Aorta (tissue), 5 donors: ENCODE data around the gene SCNN1B. TPM values are rescaled to one million over a fixed set of nuclear protein-coding genes. Genes with fewer than 3 reads are reported as not detected.

Source experiments
- ATAC-seq: fragments of 200-7000 bp; cut with Tn5 transposase; one replicate; pipeline ENCODE4 v1.9.1; 2022; ENCODE audit warnings: moderate library complexity; ENCODE audit not compliant: low FRiP score
- DNase-seq, 2 donors: peaks; one replicate each; pipeline ENCODE4 v3.0.0-alpha.2; 2020
- H3K27ac ChIP-seq, 2 donors: one replicate each; pipeline ENCODE4 v1.5.1; 2013; ENCODE audit warnings: low read length in 2 of 2, mild to moderate bottlenecking in 2 of 2, moderate library complexity in 2 of 2, control low read depth in 1 of 2, inconsistent platforms in 1 of 2, low read depth in 1 of 2
- H3K27me3 ChIP-seq, 2 donors: one replicate each; pipeline ENCODE4 v1.6.1; 2013; ENCODE audit warnings: control low read depth in 1 of 2, low read length in 1 of 2, mild to moderate bottlenecking in 1 of 2, moderate library complexity in 1 of 2; ENCODE audit not compliant: insufficient read depth in 2 of 2, control insufficient read depth in 1 of 2
- H3K36me3 ChIP-seq, 2 donors: one replicate each; pipeline ENCODE4 v1.6.1; 2013; ENCODE audit warnings: control low read depth in 1 of 2, low read length in 1 of 2, mild to moderate bottlenecking in 1 of 2; ENCODE audit not compliant: insufficient read depth in 2 of 2, control insufficient read depth in 1 of 2
- H3K4me1 ChIP-seq, 2 donors: one replicate each; pipeline ENCODE4 v1.6.1; 2013; ENCODE audit warnings: low read length in 2 of 2, control low read depth in 1 of 2, mild to moderate bottlenecking in 1 of 2, moderate library complexity in 1 of 2; ENCODE audit not compliant: insufficient read depth in 2 of 2, control insufficient read depth in 1 of 2
- H3K4me3 ChIP-seq, 2 donors: one replicate each; pipeline ENCODE4 v1.5.1; 2013; ENCODE audit warnings: low read length in 2 of 2, control low read depth in 1 of 2, mild to moderate bottlenecking in 1 of 2
- H3K9me3 ChIP-seq: one replicate; pipeline ENCODE4 v1.6.1; 2013; ENCODE audit warnings: mild to moderate bottlenecking, low read length; ENCODE audit not compliant: control insufficient read depth
- whole genome bisulfite sequencing, 2 donors: extraction: QIAGEN DNeasy Blood & Tissue Kit; methylation state at CpG; one replicate each; pipeline ENCODE4 v1.1.7; 2013; 5-methylcytosine and 5-hydroxymethylcytosine counted together
- intact Hi-C, 2 donors: fragments of 100-400 bp; cut with DNase I; formaldehyde crosslinking; loops; one replicate each; pipeline versions ENCODE4 v1.14.2 to v1.15.0; 2022
- polyA plus RNA-seq, 2 donors: library from polyadenylated mRNA; stranded (reverse); fragments of 200-250 nt; gene quantifications; one replicate each; pipeline ENCODE4 v1.2.3, GENCODE V29; 2013
- total RNA-seq, 2 donors: library from RNA; stranded (reverse); fragmentation: NEBNext Ultra II Directional; extraction: Animal tissue kit (Norgen Biotek cat#: 25700); gene quantifications; one replicate each; pipeline ENCODE4 v1.2.1, GENCODE V29; 2021
- donor health status: healthy with polysubstance abuse.
- donor health status: Bipolar disorder and iron deficiency.
- donor health status: DM: no; HTN: no; CAD: no.
- donor health status: DM: no; HTN: no; CAD: no.
- donor health status: DM: yes; HTN: yes; CAD: no.

The SCNN1B gene
- total and polyA plus RNA-seq, 4 donors = 0.59 to 1.6 (median 1.2) TPM

DNA sequence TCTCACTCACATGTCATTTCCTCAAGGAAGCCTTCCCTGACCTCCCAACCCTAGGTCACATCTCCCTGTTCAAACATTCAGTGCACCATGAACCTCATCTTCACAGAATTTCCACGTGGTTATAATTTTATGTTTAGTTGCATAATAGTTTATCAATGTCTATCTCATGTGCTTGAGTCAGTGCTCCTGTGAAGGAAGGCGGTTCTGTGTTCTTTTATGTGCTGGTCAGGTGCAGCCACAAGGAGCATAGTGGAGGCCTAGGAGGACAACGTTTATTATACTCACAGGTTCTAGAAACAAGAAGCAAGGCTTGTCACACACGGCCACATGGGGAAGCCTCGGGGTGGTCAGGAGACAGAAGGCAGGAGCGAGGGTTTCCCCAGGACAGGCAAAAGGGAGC is 34.5 kb upstream of the SCNN1B start:
- Histone ChIP-seq H3K36me3 (no peaks in the 10 kb centered on the region), H3K27ac (no peak overlapping the region), H3K4me1 (peaks cover 0 to 3% of the 10 kb centered on the region in 2 donors), H3K9me3 (no peaks in the 10 kb centered on the region), H3K27me3 (no peaks in the 10 kb centered on the region), H3K4me3 (no peak overlapping the region)
- no peak for ATAC-seq
- 55 to 68% methylated on average over 6 of the region's 6 CpGs for WGBS, 2 donors
- no peak for DNase-seq
- intact Hi-C loops = no loop called here

GRCh38 chr16:23268561-23268960 is 33.5 kb upstream of the SCNN1B start:
- no peaks in the 10 kb centered on the region for H3K27me3 ChIP-seq
- no peak overlapping the region for H3K27ac ChIP-seq
- no peaks in the 10 kb centered on the region for H3K9me3 ChIP-seq
- no peak for ATAC-seq
- no peak overlapping the region for H3K4me3 ChIP-seq
- DNase-seq = no peak
- intact Hi-C loops = no loop called here
- peaks cover 0 to 3% of the 10 kb centered on the region in 2 donors for H3K4me1 ChIP-seq
- no peaks in the 10 kb centered on the region for H3K36me3 ChIP-seq

DNA sequence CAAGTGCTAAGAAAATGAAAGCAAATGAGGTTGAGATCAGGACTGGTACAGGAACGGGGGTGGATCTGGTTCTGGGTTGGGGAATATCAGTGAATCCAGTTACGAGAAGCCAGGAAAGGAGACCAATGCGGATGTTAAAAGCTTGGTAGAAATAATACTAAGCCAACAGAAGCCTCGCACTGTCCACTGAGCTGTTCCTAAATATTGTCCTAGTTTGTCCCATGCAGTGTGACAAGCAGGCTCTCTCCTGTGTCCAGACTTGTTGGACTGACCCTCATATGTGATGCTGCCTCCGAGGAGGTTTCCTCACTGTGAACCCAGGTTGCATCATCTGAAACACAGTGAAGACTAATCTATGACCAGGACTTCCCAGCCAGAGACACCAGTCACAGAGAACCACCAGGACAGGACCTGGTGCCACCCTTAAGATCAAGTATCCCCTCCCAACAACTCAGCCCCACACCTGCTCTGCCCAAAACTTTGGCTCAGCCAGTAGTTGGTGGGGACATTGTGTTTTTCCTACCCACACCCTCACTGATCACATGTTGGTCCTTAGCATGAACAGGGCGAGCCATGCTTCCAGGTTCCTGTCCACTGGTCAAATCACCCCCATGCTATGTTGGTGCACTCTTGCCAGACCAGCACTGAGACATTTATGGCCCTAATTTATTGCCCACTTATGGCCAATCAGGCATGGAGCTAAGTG is 32.7 kb upstream of the SCNN1B start:
- peaks cover 0 to 3% of the 10 kb centered on the region in 2 donors for H3K4me1 ChIP-seq
- intact Hi-C loops = no loop called here
- H3K27me3 ChIP-seq = no peaks in the 10 kb centered on the region
- WGBS, 2 donors = 71 to 82% methylated on average over 6 of the region's 6 CpGs
- no peaks in the 10 kb centered on the region for H3K36me3 ChIP-seq
- no peak overlapping the region for H3K27ac ChIP-seq
- H3K9me3 ChIP-seq = no peaks in the 10 kb centered on the region
- DNase-seq = no peak
- ATAC-seq = no peak
- H3K4me3 ChIP-seq = no peak overlapping the region

- H3K4me3 ChIP-seq = no peak overlapping the region
- intact Hi-C loops = no loop called here
- ATAC-seq (no peak), DNase-seq (no peak)
- 95 to 99% methylated on average over 3 of the region's 3 CpGs for WGBS, 2 donors
- no peaks in the 10 kb centered on the region for H3K36me3 ChIP-seq
- H3K4me1 ChIP-seq = peaks cover 0 to 3% of the 10 kb centered on the region in 2 donors
- no peaks in the 10 kb centered on the region for H3K27me3 ChIP-seq
- H3K9me3 ChIP-seq = no peaks in the 10 kb centered on the region
- H3K27ac ChIP-seq = no peak overlapping the region
Measured at GRCh38 chr16:23270654-23271053, 31.4 kb upstream of the SCNN1B start.

DNA sequence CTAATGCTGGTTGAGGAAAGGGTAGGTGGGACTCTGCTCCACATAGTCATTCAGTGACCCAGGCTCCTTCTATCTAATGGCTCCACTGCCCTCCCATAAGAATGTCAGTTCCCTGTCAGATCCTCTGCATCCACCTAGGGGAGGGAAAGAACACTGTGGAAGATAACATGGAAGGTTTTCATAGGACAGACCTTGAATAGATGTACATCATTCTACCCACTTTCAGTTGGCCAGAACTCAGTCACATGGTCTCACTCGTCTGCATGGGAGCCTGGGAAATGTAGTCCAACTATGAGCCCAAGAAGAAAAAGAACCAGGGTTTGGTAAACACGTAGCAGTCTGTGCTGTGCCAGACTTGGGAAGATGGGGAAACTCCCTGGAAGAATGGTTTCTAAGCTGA is 27.1 kb upstream of the SCNN1B start:
- H3K36me3 ChIP-seq = no peaks in the 10 kb centered on the region
- H3K27ac ChIP-seq = no peak overlapping the region
- no peaks in the 10 kb centered on the region for H3K9me3 ChIP-seq
- ATAC-seq = no peak
- intact Hi-C loops = no loop called here
- H3K27me3 ChIP-seq = no peaks in the 10 kb centered on the region
- no peaks in the 10 kb centered on the region for H3K4me1 ChIP-seq
- H3K4me3 ChIP-seq = no peak overlapping the region
- DNase-seq = no peak
- WGBS, 2 donors = 43 to 46% methylated on average over 2 of the region's 2 CpGs

DNA sequence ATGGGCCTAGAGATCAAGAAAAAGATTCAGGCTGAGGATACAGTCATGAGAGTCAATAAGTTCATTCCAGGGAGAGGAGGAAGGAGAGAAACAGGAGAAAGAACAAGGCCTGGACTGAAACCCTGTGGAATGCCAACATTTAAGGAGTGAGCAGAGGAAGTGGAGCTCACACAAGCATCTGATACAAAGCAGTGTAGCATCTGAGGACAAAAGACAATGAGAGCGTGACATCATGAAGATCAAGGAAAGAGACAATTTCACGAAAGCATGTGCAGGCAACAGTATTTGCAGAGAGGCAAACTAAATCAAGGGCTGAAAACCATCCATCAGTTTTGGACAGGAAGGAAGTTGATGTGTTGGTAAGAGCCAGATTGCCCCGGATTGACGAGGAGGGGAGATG is 25.3 kb upstream of the SCNN1B start:
- Histone ChIP-seq H3K4me1 (no peaks in the 10 kb centered on the region), H3K4me3 (no peak overlapping the region), H3K27ac (no peak overlapping the region), H3K36me3 (no peaks in the 10 kb centered on the region), H3K9me3 (no peaks in the 10 kb centered on the region), H3K27me3 (no peaks in the 10 kb centered on the region)
- ATAC-seq = no peak
- 41 to 53% methylated on average over 4 of the region's 4 CpGs for WGBS, 2 donors
- no peak for DNase-seq
- intact Hi-C loops = no loop called here

GRCh38 chr16:23278031-23278430 is 24.1 kb upstream of the SCNN1B start:
- Histone ChIP-seq H3K4me3 (no peak overlapping the region), H3K9me3 (no peaks in the 10 kb centered on the region), H3K36me3 (no peaks in the 10 kb centered on the region), H3K27ac (no peak overlapping the region), H3K27me3 (no peaks in the 10 kb centered on the region), H3K4me1 (no peaks in the 10 kb centered on the region)
- 51 to 52% methylated on average over 2 of the region's 2 CpGs for WGBS, 2 donors
- no peak for DNase-seq
- no peak for ATAC-seq
- intact Hi-C loops = no loop called here

- Histone ChIP-seq H3K4me3 (no peak overlapping the region), H3K27ac (no peak overlapping the region), H3K27me3 (no peaks in the 10 kb centered on the region), H3K4me1 (peaks cover 0 to 2% of the 10 kb centered on the region in 2 donors), H3K36me3 (no peaks in the 10 kb centered on the region), H3K9me3 (no peaks in the 10 kb centered on the region)
- no peak for DNase-seq
- 16 to 22% methylated on average over 9 of the region's 9 CpGs for WGBS, 2 donors
- ATAC-seq = no peak
- intact Hi-C loops = no loop called here
Measured at GRCh38 chr16:23279721-23280153, 22.4 kb upstream of the SCNN1B start.

DNA sequence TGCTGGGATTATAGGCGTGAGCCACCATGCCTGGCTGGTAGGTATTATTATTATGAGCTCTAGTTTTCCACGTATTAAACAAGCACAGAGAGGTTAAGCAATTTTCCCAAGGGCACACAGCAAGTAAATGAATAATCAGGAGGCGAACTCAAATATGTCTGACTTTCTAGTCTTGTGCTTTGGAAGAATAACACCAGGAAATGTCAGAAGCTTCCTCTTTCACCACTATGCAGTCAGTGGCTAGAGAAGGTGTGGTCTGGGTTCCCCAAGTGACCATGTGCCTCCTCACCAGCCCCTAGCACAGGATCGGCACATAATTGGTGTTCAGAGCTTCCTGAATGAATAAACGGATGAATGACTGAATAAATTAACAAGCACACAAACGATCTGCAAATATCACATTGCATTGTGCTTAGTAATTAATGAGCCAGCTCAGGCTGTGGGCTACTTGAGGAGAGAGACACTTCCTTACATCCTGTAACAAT is 21.6 kb upstream of the SCNN1B start:
- intact Hi-C loops = no loop called here
- WGBS, 2 donors = 68% methylated on average over 6 of the region's 6 CpGs
- ATAC-seq = no peak

More for the DNA sequence above, 21.6 kb upstream of the SCNN1B start:
- H3K4me3 ChIP-seq = no peak overlapping the region
- no peaks in the 10 kb centered on the region for H3K36me3 ChIP-seq
- no peaks in the 10 kb centered on the region for H3K9me3 ChIP-seq
- no peak for DNase-seq
- no peaks in the 10 kb centered on the region for H3K27me3 ChIP-seq
- peaks cover 0 to 2% of the 10 kb centered on the region in 2 donors for H3K4me1 ChIP-seq
- H3K27ac ChIP-seq = no peak overlapping the region
